Gastroesophageal sphincter (tissue), 3 donors: ENCODE data around the gene PIGX.

ENCODE experiments used
- EP300 ChIP-seq: sonication (generic); formaldehyde crosslinking; IDR thresholded peaks from one replicate; pipeline ENCODE4 v1.6.1; 2017; ENCODE audit warnings: antibody characterized with exemption, mild to moderate bottlenecking
- POLR2A ChIP-seq, 2 donors: fragments of 450-650 bp; IDR thresholded peaks; one replicate each; pipeline ENCODE4 v1.6.1; 2017; ENCODE audit warnings: antibody characterized with exemption in 2 of 2, mild to moderate bottlenecking in 2 of 2, moderate library complexity in 1 of 2
- TF ChIP-seq, protein P1 (sequence below), 4 experiments: fragments of 200-600 bp in 2 of 4; fragments of 450-650 bp in 2 of 4; sonication (generic) in 1 of 4; IDR thresholded peaks; one replicate each; pipeline ENCODE4 v1.5.1; 2017 to 2019; ENCODE audit warnings: antibody characterized with exemption in 4 of 4, mild to moderate bottlenecking in 2 of 4, moderate library complexity in 2 of 4

DNA sequence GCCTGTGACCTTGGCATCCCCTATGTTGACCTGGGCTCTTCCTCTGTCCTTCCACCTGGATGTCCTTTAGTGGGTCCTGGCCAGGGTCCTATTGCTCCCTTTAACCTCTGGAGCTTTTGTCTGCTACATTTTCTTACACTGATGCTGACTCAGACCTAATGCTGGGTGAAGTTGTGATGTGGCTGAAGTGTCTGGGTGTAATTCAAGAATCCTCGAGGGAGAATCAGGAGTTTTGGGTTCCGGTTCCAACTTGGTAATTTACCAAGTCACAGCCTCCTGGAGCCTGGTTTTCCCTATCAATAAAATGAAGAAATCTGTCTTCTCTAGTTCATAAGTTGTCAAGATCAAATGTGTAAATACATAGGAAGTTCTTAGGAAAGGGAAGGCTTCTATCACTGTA lies 25.7 kb upstream of the PIGX start:
- TF ChIP-seq, protein P1, sequence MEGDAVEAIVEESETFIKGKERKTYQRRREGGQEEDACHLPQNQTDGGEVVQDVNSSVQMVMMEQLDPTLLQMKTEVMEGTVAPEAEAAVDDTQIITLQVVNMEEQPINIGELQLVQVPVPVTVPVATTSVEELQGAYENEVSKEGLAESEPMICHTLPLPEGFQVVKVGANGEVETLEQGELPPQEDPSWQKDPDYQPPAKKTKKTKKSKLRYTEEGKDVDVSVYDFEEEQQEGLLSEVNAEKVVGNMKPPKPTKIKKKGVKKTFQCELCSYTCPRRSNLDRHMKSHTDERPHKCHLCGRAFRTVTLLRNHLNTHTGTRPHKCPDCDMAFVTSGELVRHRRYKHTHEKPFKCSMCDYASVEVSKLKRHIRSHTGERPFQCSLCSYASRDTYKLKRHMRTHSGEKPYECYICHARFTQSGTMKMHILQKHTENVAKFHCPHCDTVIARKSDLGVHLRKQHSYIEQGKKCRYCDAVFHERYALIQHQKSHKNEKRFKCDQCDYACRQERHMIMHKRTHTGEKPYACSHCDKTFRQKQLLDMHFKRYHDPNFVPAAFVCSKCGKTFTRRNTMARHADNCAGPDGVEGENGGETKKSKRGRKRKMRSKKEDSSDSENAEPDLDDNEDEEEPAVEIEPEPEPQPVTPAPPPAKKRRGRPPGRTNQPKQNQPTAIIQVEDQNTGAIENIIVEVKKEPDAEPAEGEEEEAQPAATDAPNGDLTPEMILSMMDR (IDR thresholded peaks at IDR 0.05) = no peak
- TF ChIP-seq POLR2A (IDR thresholded peaks at IDR 0.05) = no peak
- TF ChIP-seq EP300 = no peak
